GM21423 (cell line): ENCODE results near the gene RNF135.
A peak's percentile ranks its signal among the peaks of the same experiment; 100 is the strongest.
"Not testable (repeated sequence)": the region's sequence is repeated elsewhere in the genome, so short reads cannot be mapped to it uniquely, and the experiment has no call there.

Experiments used
- ATAC-seq: cut with Tn5 transposase; IDR thresholded peaks from one replicate; pipeline ENCODE4 v1.9.1; 2021; ENCODE audit warnings: mild to moderate bottlenecking, moderate library complexity; ENCODE audit not compliant: unreplicated experiment

The RNF135 gene

GRCh38 chr17:30997842-30998241 lies 27.0 kb downstream of the RNF135 start:
- no peak for ATAC-seq

GRCh38 chr17:31002047-31002446 lies 31.2 kb downstream of the RNF135 start:
- ATAC-seq, result no peak

GRCh38 chr17:31003225-31003866 lies 32.5 kb downstream of the RNF135 start:
- no peak for ATAC-seq

GRCh38 chr17:31004160-31004559 lies 33.3 kb downstream of the RNF135 start:
- ATAC-seq, result no peak

GRCh38 chr17:31007695-31008373 lies 37.0 kb downstream of the RNF135 start:
- no peak for ATAC-seq

- ATAC-seq, result peak; percentile 51
Observed at GRCh38 chr17:31008374-31009041, 37.7 kb downstream of the RNF135 start.

- ATAC-seq, result not testable (repeated sequence)
Observed at GRCh38 chr17:31009042-31009702, 38.3 kb downstream of the RNF135 start.

GRCh38 chr17:31010014-31010413 lies 39.2 kb downstream of the RNF135 start:
- not testable (repeated sequence) for ATAC-seq

GRCh38 chr17:31013844-31014243 lies 43.0 kb downstream of the RNF135 start:
- ATAC-seq, result no peak

- ATAC-seq, result no peak
Observed at GRCh38 chr17:31015639-31016038, 44.8 kb downstream of the RNF135 start.

GRCh38 chr17:31019004-31019403 lies 48.2 kb downstream of the RNF135 start:
- ATAC-seq, result no peak

- ATAC-seq, result not testable (repeated sequence)
Observed at GRCh38 chr17:31023171-31023570, 52.3 kb downstream of the RNF135 start.

GRCh38 chr17:31031841-31032240 lies 61.0 kb downstream of the RNF135 start:
- ATAC-seq, result no peak

- not testable (repeated sequence) for ATAC-seq
Observed at GRCh38 chr17:31035611-31036010, 64.8 kb downstream of the RNF135 start.

- ATAC-seq, result not testable (repeated sequence)
Observed at GRCh38 chr17:31040837-31041236, 70.0 kb downstream of the RNF135 start.

GRCh38 chr17:31042378-31042777 lies 71.5 kb downstream of the RNF135 start:
- not testable (repeated sequence) for ATAC-seq

GRCh38 chr17:31046856-31047425 lies 76.1 kb downstream of the RNF135 start:
- not testable (repeated sequence) for ATAC-seq

GRCh38 chr17:31048142-31048541 lies 77.3 kb downstream of the RNF135 start:
- no peak for ATAC-seq

- ATAC-seq, result no peak
Observed at GRCh38 chr17:31048780-31049179, 77.9 kb downstream of the RNF135 start.
